CD8-positive, alpha-beta memory T cell (primary cell): ENCODE results near the gene TIMM22. TPM values are rescaled to one million over a fixed set of nuclear protein-coding genes. Genes with fewer than 3 reads are reported as not detected.
A peak's percentile ranks its signal among the peaks of the same experiment; 100 is the strongest.
"Not testable (repeated sequence)": the region's sequence is repeated elsewhere in the genome, so short reads cannot be mapped to it uniquely, and the experiment has no call there.

Experiments
- CTCF ChIA-PET: fragments of 350-600 bp; sonication (Branson Sonifier 250); formaldehyde crosslinking; loops from one replicate; lab custom pipeline; 2021; ENCODE audit warnings: antibody characterized with exemption; lab: Charles Lee
- POLR2A ChIA-PET: fragments of 350-600 bp; sonication (Branson Sonifier 250); formaldehyde crosslinking; loops from one replicate; lab custom pipeline; 2021; ENCODE audit warnings: antibody characterized with exemption; lab: Charles Lee
- DNase-seq, 5 donors: peaks; one replicate each; pipeline versions ENCODE4 v3.0.0 to v3.0.0-alpha.2; 2020 to 2022; ENCODE audit warnings: mixed read lengths in 1 of 5
- H3K27ac ChIP-seq: one replicate; pipeline ENCODE4 v1.7.0; 2013; ENCODE audit warnings: low read depth, mild to moderate bottlenecking, low read length, moderate library complexity
- H3K27me3 ChIP-seq: 2 replicates; pipeline ENCODE4 v1.7.0; 2013; ENCODE audit warnings: low read length, mild to moderate bottlenecking; ENCODE audit not compliant: insufficient read depth, poor library complexity, severe bottlenecking
- H3K36me3 ChIP-seq: 2 replicates; pipeline ENCODE4 v1.7.0; 2013; ENCODE audit warnings: mild to moderate bottlenecking, low read length, moderate library complexity; ENCODE audit not compliant: insufficient read depth
- H3K4me1 ChIP-seq: 2 replicates; pipeline ENCODE4 v1.7.0; 2013; ENCODE audit warnings: mild to moderate bottlenecking, low read length, moderate library complexity; ENCODE audit not compliant: insufficient read depth
- H3K4me3 ChIP-seq: 2 replicates; pipeline ENCODE4 v1.7.0; 2013; ENCODE audit warnings: mild to moderate bottlenecking, low read length
- H3K9me3 ChIP-seq: 2 replicates; pipeline ENCODE4 v1.7.0; 2013; ENCODE audit warnings: mild to moderate bottlenecking, low read length
- H3K27ac Mint-ChIP-seq, 8 donors: one replicate each; pipeline ENCODE4 v1.8.0; 2020 to 2021; ENCODE audit warnings: mixed read lengths in 8 of 8, mild to moderate bottlenecking in 6 of 8, inconsistent platforms in 3 of 8, moderate library complexity in 3 of 8
- H3K27me3 Mint-ChIP-seq, 2 donors: one replicate each; pipeline ENCODE4 v1.8.0; 2020 to 2021; ENCODE audit warnings: mixed read lengths in 2 of 2, mild to moderate bottlenecking in 1 of 2, moderate library complexity in 1 of 2
- H3K36me3 Mint-ChIP-seq, 3 donors: one replicate each; pipeline ENCODE4 v1.8.0; 2020 to 2021; ENCODE audit warnings: mixed read lengths in 3 of 3, inconsistent platforms in 1 of 3, mild to moderate bottlenecking in 1 of 3
- H3K4me1 Mint-ChIP-seq, 3 donors: one replicate each; pipeline ENCODE4 v1.8.0; 2020 to 2021; ENCODE audit warnings: mixed read lengths in 3 of 3, inconsistent platforms in 1 of 3, mild to moderate bottlenecking in 1 of 3
- H3K4me3 Mint-ChIP-seq, 7 donors: one replicate each; pipeline ENCODE4 v1.8.0; 2020 to 2021; ENCODE audit warnings: mixed read lengths in 7 of 7, mild to moderate bottlenecking in 6 of 7, moderate library complexity in 4 of 7, inconsistent platforms in 2 of 7
- H3K9me3 Mint-ChIP-seq, 5 donors: one replicate each; pipeline ENCODE4 v1.8.0; 2020 to 2022; ENCODE audit warnings: mixed read lengths in 5 of 5, mild to moderate bottlenecking in 3 of 5, moderate library complexity in 2 of 5, inconsistent platforms in 1 of 5
- polyA plus RNA-seq: library from polyadenylated mRNA; unstranded; fragments of 300-500 nt; fragmentation: Illumina TruSeq; gene quantifications from one replicate; pipeline ENCODE4 v1.2.3, GENCODE V29; 2021
- total RNA-seq, 2 experiments: library from RNA; stranded (reverse); gene quantifications; one replicate each; pipeline ENCODE4 v1.2.3, GENCODE V29; 2021

TIMM22 gene
- total and polyA plus RNA-seq, 3 experiments from 2014 or later, result 19.9 to 29.2 (median 21.5) TPM

GRCh38 chr17:981292-981658 is 15.7 kb upstream of the TIMM22 start:
- no peak overlapping the region for H3K4me3 ChIP-seq
- peak overlapping the region; percentile 1 to 89 (median 58) for H3K27ac Mint-ChIP-seq
- peaks cover 20 to 22% of the 10 kb centered on the region in 2 donors for H3K27me3 Mint-ChIP-seq
- ChIA-PET POLR2A (interaction anchor here (0.9 to 1.2 kb wide), 3 partner anchors 16 to 200 kb away, joined by 4 to 7 read pairs (median 5); partner anchors contain the start of genes GLOD4 and TIMM22), CTCF (interaction anchor here (0.5 to 2.9 kb wide), 21 partner anchors 14 to 595 kb away, joined by 3 to 45 read pairs (median 5); partner anchors contain the start of genes GLOD4, MRM3 and TIMM22)
- no peak overlapping the region for H3K27ac ChIP-seq
- peaks cover 19% of the 10 kb centered on the region for H3K4me1 ChIP-seq
- H3K36me3 ChIP-seq, result no peaks in the 10 kb centered on the region
- DNase-seq, result no peak
- H3K4me3 Mint-ChIP-seq, result peak overlapping the region; percentile 66 to 91 (median 81)
- peaks cover 12 to 23% (median 14%) of the 10 kb centered on the region in 3 donors for H3K4me1 Mint-ChIP-seq
- peaks cover 23% of the 10 kb centered on the region for H3K27me3 ChIP-seq
- no peaks in the 10 kb centered on the region for H3K36me3 Mint-ChIP-seq
- H3K9me3 ChIP-seq, result no peaks in the 10 kb centered on the region
- no peaks in the 10 kb centered on the region for H3K9me3 Mint-ChIP-seq

GRCh38 chr17:983921-984320 is 13.0 kb upstream of the TIMM22 start:
- H3K4me3 Mint-ChIP-seq, result peak overlapping the region in 1 of 7 donors; percentile 30
- H3K27ac Mint-ChIP-seq, result peak overlapping the region in 2 of 8 donors; percentile 23 to 69
- Histone ChIP-seq H3K4me3 (no peak overlapping the region), H3K4me1 (peaks cover 13% of the 10 kb centered on the region), H3K36me3 (no peaks in the 10 kb centered on the region), H3K9me3 (no peaks in the 10 kb centered on the region), H3K27ac (no peak overlapping the region), H3K27me3 (no peaks in the 10 kb centered on the region)
- H3K27me3 Mint-ChIP-seq, result peaks cover 0 to 4% of the 10 kb centered on the region in 2 donors
- no peak for DNase-seq
- peaks cover 6 to 14% (median 9%) of the 10 kb centered on the region in 3 donors for H3K4me1 Mint-ChIP-seq
- CTCF ChIA-PET, result interaction anchor here (2.4 kb wide), 1 partner anchor 12 kb away, joined by 12 read pairs; the partner anchor contains the start of gene TIMM22
- no peaks in the 10 kb centered on the region for H3K9me3 Mint-ChIP-seq
- H3K36me3 Mint-ChIP-seq, result no peaks in the 10 kb centered on the region
- POLR2A ChIA-PET, result no interaction called here

- H3K27me3 ChIP-seq, result no peaks in the 10 kb centered on the region
- CTCF ChIA-PET, result no interaction called here
- POLR2A ChIA-PET, result no interaction called here
- peak overlapping the region in 1 of 7 donors; percentile 44 for H3K4me3 Mint-ChIP-seq
- no peaks in the 10 kb centered on the region for H3K36me3 Mint-ChIP-seq
- H3K4me1 Mint-ChIP-seq, result no peaks in the 10 kb centered on the region
- no peaks in the 10 kb centered on the region for H3K9me3 ChIP-seq
- H3K4me3 ChIP-seq, result no peak overlapping the region
- H3K4me1 ChIP-seq, result no peaks in the 10 kb centered on the region
- H3K9me3 Mint-ChIP-seq, result no peaks in the 10 kb centered on the region
- no peak for DNase-seq
- H3K36me3 ChIP-seq, result no peaks in the 10 kb centered on the region
- peaks cover 0 to 6% of the 10 kb centered on the region in 2 donors for H3K27me3 Mint-ChIP-seq
- H3K27ac Mint-ChIP-seq, result peak overlapping the region in 1 of 8 donors; percentile 82
- no peak overlapping the region for H3K27ac ChIP-seq
Observed at GRCh38 chr17:986322-986929, 10.5 kb upstream of the TIMM22 start.

GRCh38 chr17:987931-988330 is 9.0 kb upstream of the TIMM22 start:
- Mint-ChIP-seq H3K9me3 (peaks cover 0 to 3% (median 2%) of the 10 kb centered on the region in 5 donors), H3K27me3 (peaks cover 0 to 4% of the 10 kb centered on the region in 2 donors), H3K36me3 (no peaks in the 10 kb centered on the region), H3K4me3 (no peak overlapping the region), H3K27ac (peak overlapping the region in 1 of 8 donors; percentile 59), H3K4me1 (no peaks in the 10 kb centered on the region)
- no peaks in the 10 kb centered on the region for H3K4me1 ChIP-seq
- DNase-seq, result no peak
- ChIA-PET POLR2A (no interaction called here), CTCF (interaction anchor here (0.8 kb wide), 1 partner anchor 9 kb away, joined by 3 read pairs; the partner anchor contains the start of gene TIMM22)
- no peak overlapping the region for H3K4me3 ChIP-seq
- no peaks in the 10 kb centered on the region for H3K27me3 ChIP-seq
- H3K27ac ChIP-seq, result no peak overlapping the region
- peaks cover 3% of the 10 kb centered on the region for H3K9me3 ChIP-seq
- no peaks in the 10 kb centered on the region for H3K36me3 ChIP-seq

- Histone ChIP-seq H3K27ac (no peak overlapping the region), H3K4me1 (no peaks in the 10 kb centered on the region), H3K27me3 (no peaks in the 10 kb centered on the region), H3K9me3 (peaks cover 8% of the 10 kb centered on the region), H3K36me3 (no peaks in the 10 kb centered on the region), H3K4me3 (no peak overlapping the region)
- Mint-ChIP-seq H3K27ac (no peak overlapping the region), H3K27me3 (peaks cover 0 to 4% of the 10 kb centered on the region in 2 donors), H3K9me3 (peaks cover 0 to 10% (median 3%) of the 10 kb centered on the region in 5 donors), H3K36me3 (no peaks in the 10 kb centered on the region), H3K4me3 (no peak overlapping the region), H3K4me1 (no peaks in the 10 kb centered on the region)
- no peak for DNase-seq
- ChIA-PET POLR2A (no interaction called here), CTCF (interaction anchor here (0.8 kb wide), 1 partner anchor 8 kb away, joined by 3 read pairs; the partner anchor contains the start of gene TIMM22)
Observed at GRCh38 chr17:988561-988960, 8.4 kb upstream of the TIMM22 start.

- peaks cover 8 to 13% (median 9%) of the 10 kb centered on the region in 3 donors for H3K4me1 Mint-ChIP-seq
- peaks cover 0 to 8% (median 0%) of the 10 kb centered on the region in 3 donors for H3K36me3 Mint-ChIP-seq
- H3K9me3 Mint-ChIP-seq, result peaks cover 0 to 21% (median 14%) of the 10 kb centered on the region in 5 donors
- Histone ChIP-seq H3K4me1 (peaks cover 6% of the 10 kb centered on the region), H3K27me3 (no peaks in the 10 kb centered on the region), H3K4me3 (no peak overlapping the region), H3K27ac (no peak overlapping the region), H3K36me3 (no peaks in the 10 kb centered on the region), H3K9me3 (peaks cover 15% of the 10 kb centered on the region)
- DNase-seq, result no peak
- H3K27ac Mint-ChIP-seq, result no peak overlapping the region
- H3K4me3 Mint-ChIP-seq, result no peak overlapping the region
- H3K27me3 Mint-ChIP-seq, result peaks cover 0 to 2% of the 10 kb centered on the region in 2 donors
- POLR2A ChIA-PET, result no interaction called here
- CTCF ChIA-PET, result no interaction called here
Observed at GRCh38 chr17:992933-993332, 4.0 kb upstream of the TIMM22 start.

GRCh38 chr17:995324-995723 is 1.6 kb upstream of the TIMM22 start:
- CTCF ChIA-PET, result interaction anchor here (1.5 to 2.5 kb wide), 4 partner anchors 12 to 214 kb away, joined by 8 to 45 read pairs (median 10); partner anchors contain the start of genes GLOD4, MRM3 and NXN
- DNase-seq, H3K36me3 ChIP-seq, H3K27ac Mint-ChIP-seq, H3K27ac ChIP-seq, H3K27me3 Mint-ChIP-seq, H3K4me3 Mint-ChIP-seq, H3K4me3 ChIP-seq, H3K27me3 ChIP-seq, POLR2A ChIA-PET: not testable (repeated sequence)
- peaks cover 0 to 17% (median 3%) of the 10 kb centered on the region in 3 donors for H3K36me3 Mint-ChIP-seq
- H3K9me3 Mint-ChIP-seq, result peaks cover 0 to 21% (median 14%) of the 10 kb centered on the region in 5 donors
- H3K9me3 ChIP-seq, result peaks cover 15% of the 10 kb centered on the region
- peaks cover 11% of the 10 kb centered on the region for H3K4me1 ChIP-seq
- peaks cover 21 to 29% (median 26%) of the 10 kb centered on the region in 3 donors for H3K4me1 Mint-ChIP-seq

GRCh38 chr17:998111-998510 is 1.2 kb downstream of the TIMM22 start:
- peak overlapping the region; percentile 44 to 98 (median 84) for H3K27ac Mint-ChIP-seq

More at GRCh38 chr17:998111-998510, 1.2 kb downstream of the TIMM22 start:
- ChIA-PET CTCF (interaction anchor here (1.2 to 2.9 kb wide), 4 partner anchors 9 to 586 kb away, joined by 4 to 10 read pairs (median 6); partner anchors contain the start of genes GLOD4 and MRM3), POLR2A (no interaction called here)
- no peak for DNase-seq
- H3K9me3 ChIP-seq, result peaks cover 10% of the 10 kb centered on the region
- Mint-ChIP-seq H3K4me3 (peak overlapping the region; percentile 94 to 99 (median 99)), H3K4me1 (peaks cover 21 to 33% (median 29%) of the 10 kb centered on the region in 3 donors), H3K27me3 (no peaks in the 10 kb centered on the region), H3K9me3 (peaks cover 0 to 16% (median 12%) of the 10 kb centered on the region in 5 donors), H3K36me3 (peaks cover 0 to 44% (median 4%) of the 10 kb centered on the region in 3 donors)
- no peaks in the 10 kb centered on the region for H3K27me3 ChIP-seq
- peaks cover 27% of the 10 kb centered on the region for H3K36me3 ChIP-seq
- H3K27ac ChIP-seq, result no peak overlapping the region
- peaks cover 11% of the 10 kb centered on the region for H3K4me1 ChIP-seq
- H3K4me3 ChIP-seq, result peak overlapping the region; percentile 96
